ENCODE measurements around the gene SNAP47. TPM values are rescaled to one million over a fixed set of nuclear protein-coding genes. Genes with fewer than 3 reads are reported as not detected.

The SNAP47 gene
- total RNA-seq, 1 experiment from 2014 or later, result 123 TPM

DNA sequence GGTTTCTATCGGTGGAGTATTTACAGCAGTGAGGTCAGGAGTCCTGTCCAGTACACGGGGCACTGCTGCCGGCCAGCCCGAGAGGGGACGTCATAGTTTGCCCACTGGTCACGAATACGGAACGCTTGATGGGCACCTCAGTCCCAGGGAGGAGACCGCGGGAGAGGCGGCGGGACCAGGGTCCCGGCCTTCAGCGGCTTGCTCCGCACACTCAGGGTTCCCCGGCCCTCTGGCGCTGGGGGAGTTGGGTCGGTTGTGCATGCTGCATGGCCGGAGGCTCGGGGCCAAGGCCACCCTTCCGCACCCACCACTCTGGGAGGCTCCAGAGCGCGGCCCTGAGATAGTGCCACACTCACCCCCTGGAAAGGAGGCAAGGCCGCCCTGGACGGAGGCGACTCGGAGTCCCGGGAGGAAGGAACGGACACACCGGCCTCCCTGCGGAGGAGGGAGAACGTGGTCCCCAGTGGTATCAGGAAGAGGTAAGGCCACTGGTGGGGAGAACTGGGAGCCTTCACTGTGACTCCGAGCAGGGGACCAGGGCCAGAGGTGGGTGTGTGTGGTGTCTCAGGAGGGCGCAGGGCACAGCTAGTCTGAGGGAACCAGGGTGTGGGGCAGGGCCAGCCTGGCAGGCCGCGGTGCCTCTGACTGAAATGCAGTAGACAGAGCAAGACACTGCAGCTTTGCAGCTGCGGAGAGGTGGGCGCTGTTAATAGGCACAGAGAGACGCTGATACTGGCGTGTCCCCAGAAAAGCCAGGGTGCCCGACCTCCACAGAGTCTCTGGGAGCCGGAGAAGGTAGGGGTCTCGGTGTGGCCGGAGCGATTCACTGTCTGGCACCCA lies 51.7 kb downstream of the SNAP47 start:
- H3K36me3 ChIP-seq (replicated peaks; ENCODE audit: control insufficient read depth, insufficient read depth, low read length), result no peaks in the 10 kb centered on the region
- H3K27me3 ChIP-seq (ENCODE audit: control insufficient read depth, insufficient read depth, low read length), result peaks cover 29% of the 10 kb centered on the region
- H3K4me3 ChIP-seq (ENCODE audit: insufficient read depth, low read depth, low read length), result peak overlapping the region; percentile 74
- peak; percentile 72 for DNase-seq

GRCh38 chr1:227787513-227788270 lies 52.5 kb downstream of the SNAP47 start:
- DNase-seq, result peak; percentile 99
- peak overlapping the region; percentile 74 for H3K4me3 ChIP-seq (ENCODE audit: insufficient read depth, low read depth, low read length)
- H3K27me3 ChIP-seq (ENCODE audit: control insufficient read depth, insufficient read depth, low read length), result peaks cover 29% of the 10 kb centered on the region
- H3K36me3 ChIP-seq (replicated peaks; ENCODE audit: control insufficient read depth, insufficient read depth, low read length), result no peaks in the 10 kb centered on the region

DNA sequence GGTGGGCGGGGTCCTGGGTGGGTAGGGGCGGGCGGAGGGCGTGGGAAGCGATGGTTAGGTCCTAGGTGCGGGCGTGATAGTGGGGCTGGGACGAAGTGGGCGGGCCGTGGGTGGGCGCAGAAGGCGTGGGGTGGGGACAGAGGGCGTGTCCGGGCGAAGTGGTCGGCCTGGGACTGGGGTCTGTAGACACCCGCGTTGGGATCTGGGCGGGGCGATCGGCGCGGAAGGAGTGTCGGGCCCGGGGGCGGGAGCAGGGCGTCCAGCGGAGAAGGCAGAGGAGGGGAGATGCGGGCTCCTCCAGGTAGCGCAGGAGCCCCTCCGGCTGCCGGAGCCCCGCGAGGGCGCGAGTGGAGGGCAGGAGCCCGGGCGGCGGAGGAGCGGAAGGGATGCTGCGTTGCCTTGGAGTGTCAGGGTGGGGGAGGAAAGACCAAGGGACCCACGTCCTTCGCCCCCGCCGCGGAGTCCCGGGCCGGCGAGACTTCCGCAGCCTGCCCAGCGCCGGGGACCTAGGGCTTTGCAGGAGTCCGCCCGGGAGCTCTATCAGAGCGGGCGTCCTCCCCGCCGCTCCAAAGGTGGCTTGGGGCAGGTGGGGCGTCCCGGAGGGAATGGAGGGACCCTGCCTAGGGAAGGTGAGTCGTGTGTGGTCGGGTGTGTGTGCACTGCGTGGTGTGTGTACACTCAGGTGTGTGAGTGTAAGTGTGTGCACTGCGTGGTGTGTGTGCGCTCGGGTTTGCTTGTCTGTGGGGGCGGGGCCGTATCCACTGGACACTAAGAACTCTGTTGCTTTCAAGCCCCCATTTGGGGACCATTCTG lies 53.2 kb downstream of the SNAP47 start:
- H3K27me3 ChIP-seq (ENCODE audit: control insufficient read depth, insufficient read depth, low read length), result peaks cover 29% of the 10 kb centered on the region
- peak; percentile 96 for DNase-seq
- no peaks in the 10 kb centered on the region for H3K36me3 ChIP-seq (replicated peaks; ENCODE audit: control insufficient read depth, insufficient read depth, low read length)
- peak overlapping the region; percentile 74 for H3K4me3 ChIP-seq (ENCODE audit: insufficient read depth, low read depth, low read length)

- Histone ChIP-seq H3K27me3 (ENCODE audit: control insufficient read depth, insufficient read depth, low read length) (peaks cover 29% of the 10 kb centered on the region), H3K36me3 (replicated peaks; ENCODE audit: control insufficient read depth, insufficient read depth, low read length) (no peaks in the 10 kb centered on the region), H3K4me3 (ENCODE audit: insufficient read depth, low read depth, low read length) (peak overlapping the region; percentile 74)
- peak; percentile 69 for DNase-seq
These were observed 54.1 kb downstream of the SNAP47 start for GRCh38 chr1:227789084-227790033.

- H3K36me3 ChIP-seq (replicated peaks; ENCODE audit: control insufficient read depth, insufficient read depth, low read length), result no peaks in the 10 kb centered on the region
- H3K27me3 ChIP-seq (ENCODE audit: control insufficient read depth, insufficient read depth, low read length), result peaks cover 29% of the 10 kb centered on the region
- no peak for DNase-seq
- H3K4me3 ChIP-seq (ENCODE audit: insufficient read depth, low read depth, low read length), result no peak overlapping the region
These were observed 54.8 kb downstream of the SNAP47 start for GRCh38 chr1:227790034-227790400.

DNA sequence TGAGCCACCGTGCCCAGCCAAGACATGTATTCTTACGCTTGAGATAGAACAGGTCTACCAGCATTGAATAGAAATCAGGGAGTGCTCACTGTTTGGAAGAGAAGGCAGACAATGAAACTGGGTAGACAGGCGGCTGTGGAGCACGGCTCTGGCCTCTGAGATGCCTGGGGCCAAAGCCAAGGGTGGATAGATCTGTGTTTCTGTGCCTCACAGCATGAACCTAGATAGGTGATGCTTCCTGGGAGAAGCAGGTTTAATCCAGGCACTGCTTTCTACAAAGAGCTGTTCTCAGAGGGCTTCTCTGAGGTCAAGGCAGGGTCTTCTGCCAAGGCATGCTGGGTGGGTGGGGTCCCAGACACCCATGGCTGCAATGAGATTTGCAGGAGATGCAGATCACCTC lies 55.6 kb downstream of the SNAP47 start:
- no peak overlapping the region for H3K4me3 ChIP-seq (ENCODE audit: insufficient read depth, low read depth, low read length)
- H3K36me3 ChIP-seq (replicated peaks; ENCODE audit: control insufficient read depth, insufficient read depth, low read length), result no peaks in the 10 kb centered on the region
- DNase-seq, result no peak
- peaks cover 29% of the 10 kb centered on the region for H3K27me3 ChIP-seq (ENCODE audit: control insufficient read depth, insufficient read depth, low read length)

- Histone ChIP-seq H3K4me3 (ENCODE audit: insufficient read depth, low read depth, low read length) (no peak overlapping the region), H3K36me3 (replicated peaks; ENCODE audit: control insufficient read depth, insufficient read depth, low read length) (no peaks in the 10 kb centered on the region), H3K27me3 (ENCODE audit: control insufficient read depth, insufficient read depth, low read length) (peaks cover 25% of the 10 kb centered on the region)
- DNase-seq, result no peak
These were observed 56.3 kb downstream of the SNAP47 start for GRCh38 chr1:227791425-227792143.

DNA sequence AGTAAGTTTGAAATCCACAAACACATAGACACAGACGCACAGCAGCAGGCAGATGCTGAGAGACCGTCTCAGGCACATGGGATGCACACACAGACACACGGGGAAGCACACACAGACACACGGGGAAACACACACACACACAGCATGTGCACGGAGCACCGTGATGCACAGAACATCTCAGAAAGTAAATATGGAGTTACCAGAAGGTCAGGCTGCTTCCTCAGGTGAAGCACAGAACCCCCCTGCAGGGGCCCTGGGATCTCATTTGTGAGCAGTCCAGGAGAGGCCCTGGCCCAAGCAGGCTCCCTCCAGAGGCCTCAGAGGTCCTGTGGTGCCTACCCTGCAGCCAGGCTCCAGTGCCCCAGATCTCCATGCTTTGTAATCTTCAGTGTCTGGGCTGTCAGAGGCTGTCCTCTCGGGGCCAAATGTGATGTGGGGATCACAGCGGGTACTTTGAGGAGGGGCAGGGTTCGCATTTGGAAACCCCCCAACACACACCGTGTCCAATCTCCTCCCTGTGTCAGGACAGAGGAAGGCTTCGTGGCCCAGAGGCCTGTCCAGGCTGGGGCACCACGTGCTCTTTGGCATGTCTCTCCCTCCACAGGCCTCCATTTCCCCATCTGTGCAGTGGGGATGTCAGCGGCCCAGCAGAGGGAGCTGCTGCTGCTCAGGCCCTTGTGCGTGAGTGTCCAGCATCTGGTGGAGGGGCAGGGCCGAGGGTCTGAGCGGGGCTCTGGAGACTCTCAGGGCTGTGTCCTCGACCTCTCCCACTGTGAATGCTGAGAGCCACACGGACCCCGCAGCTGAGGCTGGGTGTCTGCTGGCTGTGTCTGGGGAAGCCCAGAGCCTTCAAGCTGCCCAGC lies 57.2 kb downstream of the SNAP47 start:
- peaks cover 16% of the 10 kb centered on the region for H3K27me3 ChIP-seq (ENCODE audit: control insufficient read depth, insufficient read depth, low read length)
- no peak overlapping the region for H3K4me3 ChIP-seq (ENCODE audit: insufficient read depth, low read depth, low read length)
- DNase-seq, result peak; percentile 61
- H3K36me3 ChIP-seq (replicated peaks; ENCODE audit: control insufficient read depth, insufficient read depth, low read length), result no peaks in the 10 kb centered on the region

DNA sequence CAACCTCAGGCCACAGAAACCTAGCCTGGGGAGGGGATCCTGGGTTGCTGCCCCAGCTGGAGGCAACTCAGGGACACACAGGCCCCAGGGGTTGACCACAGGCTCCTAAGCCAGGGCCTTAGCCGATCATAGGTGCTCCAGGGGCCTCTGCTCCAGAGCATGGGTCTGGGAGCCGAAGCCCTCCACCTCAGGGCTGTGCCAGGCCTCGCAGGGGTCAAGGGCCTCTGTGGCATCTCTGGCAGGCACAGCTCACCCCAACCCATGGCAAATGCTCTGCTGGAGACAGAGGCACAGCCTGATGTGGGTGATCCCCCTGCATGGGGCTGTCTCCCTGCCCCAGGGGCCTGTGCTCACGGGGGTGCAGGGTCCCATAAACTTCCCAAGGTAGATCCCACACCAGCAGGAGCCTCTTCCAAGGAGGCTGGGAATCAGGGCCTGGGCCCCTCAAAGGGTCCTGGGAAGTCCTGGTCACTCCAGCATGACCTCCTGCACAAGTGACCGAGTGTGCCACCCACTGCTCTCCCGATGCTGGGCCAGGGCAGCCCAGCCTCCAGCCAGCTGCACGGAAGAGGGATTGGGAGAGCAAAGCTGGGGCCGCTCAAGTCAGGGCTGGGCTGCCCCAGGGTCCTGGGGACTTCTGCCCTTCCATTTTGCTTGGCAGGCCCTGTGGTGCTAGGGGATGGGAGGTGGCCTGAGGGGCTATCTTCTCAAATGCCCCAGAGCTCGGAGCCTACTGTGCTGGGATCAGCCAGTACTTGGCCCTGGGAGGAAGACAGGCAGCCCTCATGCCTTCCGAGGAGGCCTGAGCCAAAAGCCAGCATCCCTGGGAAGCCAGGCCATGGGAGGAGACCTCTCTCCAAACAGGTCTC lies 58.1 kb downstream of the SNAP47 start:
- DNase-seq, result no peak
- H3K27me3 ChIP-seq (ENCODE audit: control insufficient read depth, insufficient read depth, low read length), result peaks cover 13% of the 10 kb centered on the region
- no peaks in the 10 kb centered on the region for H3K36me3 ChIP-seq (replicated peaks; ENCODE audit: control insufficient read depth, insufficient read depth, low read length)
- H3K4me3 ChIP-seq (ENCODE audit: insufficient read depth, low read depth, low read length), result no peak overlapping the region

DNA sequence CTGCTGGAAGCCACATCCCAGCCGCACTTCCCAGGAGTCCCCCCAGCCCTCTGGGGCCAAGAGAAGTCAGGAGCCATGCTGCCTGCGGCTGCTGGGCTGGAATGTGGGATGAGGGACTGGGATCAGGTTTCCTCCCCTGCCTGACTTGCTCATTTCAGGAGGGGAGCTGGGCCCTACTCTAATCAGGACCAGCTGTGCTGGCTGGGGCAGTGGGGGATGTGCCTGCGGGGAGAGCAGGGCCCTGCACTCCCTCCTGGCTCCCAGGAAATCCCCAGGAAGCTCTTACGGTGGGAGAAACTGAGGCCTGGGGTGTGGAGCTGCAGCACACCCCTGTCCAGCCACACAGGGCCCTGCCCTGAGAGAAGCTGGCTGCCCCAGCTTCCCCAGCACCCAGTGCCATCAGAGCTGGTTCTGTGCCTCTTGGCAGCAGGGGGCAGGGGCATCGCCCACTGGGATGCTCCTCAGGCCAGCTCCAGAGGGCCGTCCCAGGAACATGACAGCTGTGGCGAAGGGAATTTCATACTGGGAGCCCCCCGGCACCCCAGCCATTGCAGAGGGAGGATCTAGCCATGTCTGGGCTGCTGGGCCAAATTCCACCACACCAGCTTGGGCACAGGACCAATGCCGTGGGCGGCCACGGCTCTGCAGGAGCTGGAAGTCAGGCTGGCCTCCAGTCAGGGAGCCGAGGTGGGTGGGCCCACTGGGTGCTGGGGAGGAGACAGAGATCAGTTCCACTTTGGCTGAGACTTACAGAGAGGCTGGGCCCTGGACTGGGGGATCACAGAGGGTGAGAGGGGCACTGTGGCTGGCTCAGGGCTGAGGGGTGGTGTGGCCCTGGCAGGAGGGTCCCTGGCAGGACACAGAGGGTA lies 58.9 kb downstream of the SNAP47 start:
- Histone ChIP-seq H3K27me3 (ENCODE audit: control insufficient read depth, insufficient read depth, low read length) (peaks cover 5% of the 10 kb centered on the region), H3K36me3 (replicated peaks; ENCODE audit: control insufficient read depth, insufficient read depth, low read length) (no peaks in the 10 kb centered on the region), H3K4me3 (ENCODE audit: insufficient read depth, low read depth, low read length) (no peak overlapping the region)
- peak; percentile 86 for DNase-seq

DNA sequence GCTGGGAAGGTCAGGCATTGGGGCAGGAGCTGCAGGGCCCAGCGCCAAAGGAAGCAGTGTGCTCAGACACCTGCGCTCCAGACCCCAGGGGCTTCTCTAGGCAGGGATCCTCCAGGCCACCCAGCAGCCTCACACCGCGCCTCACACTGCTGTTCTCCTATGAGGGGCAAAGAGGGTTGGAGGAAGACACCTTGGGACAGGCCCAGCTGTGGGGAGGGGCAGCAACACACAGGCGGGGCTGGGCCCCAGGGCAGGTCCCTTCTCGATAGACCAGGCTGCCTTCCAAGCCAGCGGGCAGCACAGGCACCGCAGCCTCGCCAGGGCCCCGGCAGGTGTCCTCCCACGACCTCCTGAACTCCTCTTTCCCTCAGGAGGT lies 59.6 kb downstream of the SNAP47 start:
- peak; percentile 57 for DNase-seq
- no peak overlapping the region for H3K4me3 ChIP-seq (ENCODE audit: insufficient read depth, low read depth, low read length)
- H3K36me3 ChIP-seq (replicated peaks; ENCODE audit: control insufficient read depth, insufficient read depth, low read length), result no peaks in the 10 kb centered on the region
- peaks cover under 1% of the 10 kb centered on the region; the same call in 1 of the 2 replicates for H3K27me3 ChIP-seq (ENCODE audit: control insufficient read depth, insufficient read depth, low read length)
